ENCODE data around the gene METAP1D.
"Not testable (repeated sequence)": the region's sequence is repeated elsewhere in the genome, so short reads cannot be mapped to it uniquely, and the experiment has no call there.

The METAP1D gene

GRCh38 chr2:172105471-172106107 is 105.8 kb downstream of the METAP1D start:
- no peak for DNase-seq

- DNase-seq: peak; percentile 45 to 48
Observed at GRCh38 chr2:172106108-172106961, 106.6 kb downstream of the METAP1D start.

GRCh38 chr2:172107690-172108586 is 108.2 kb downstream of the METAP1D start:
- no peak for DNase-seq

DNA sequence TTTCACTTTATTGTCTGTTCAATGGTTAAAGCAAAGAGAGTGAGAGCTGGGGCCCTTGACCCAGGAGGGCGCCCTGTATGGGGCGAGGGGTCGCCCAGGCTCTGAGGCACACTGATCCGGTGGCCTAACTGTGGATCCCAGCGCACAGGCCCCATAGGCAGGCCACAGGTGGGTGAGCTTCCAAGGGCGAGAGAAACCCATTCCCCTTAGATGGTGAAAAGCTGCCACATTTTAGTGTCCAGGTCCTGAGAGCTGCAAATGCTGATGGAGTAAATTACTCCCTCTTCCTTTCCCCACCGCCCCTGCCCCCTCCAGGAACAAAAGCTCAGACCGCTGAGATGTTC is 108.8 kb downstream of the METAP1D start:
- no peak for DNase-seq

DNA sequence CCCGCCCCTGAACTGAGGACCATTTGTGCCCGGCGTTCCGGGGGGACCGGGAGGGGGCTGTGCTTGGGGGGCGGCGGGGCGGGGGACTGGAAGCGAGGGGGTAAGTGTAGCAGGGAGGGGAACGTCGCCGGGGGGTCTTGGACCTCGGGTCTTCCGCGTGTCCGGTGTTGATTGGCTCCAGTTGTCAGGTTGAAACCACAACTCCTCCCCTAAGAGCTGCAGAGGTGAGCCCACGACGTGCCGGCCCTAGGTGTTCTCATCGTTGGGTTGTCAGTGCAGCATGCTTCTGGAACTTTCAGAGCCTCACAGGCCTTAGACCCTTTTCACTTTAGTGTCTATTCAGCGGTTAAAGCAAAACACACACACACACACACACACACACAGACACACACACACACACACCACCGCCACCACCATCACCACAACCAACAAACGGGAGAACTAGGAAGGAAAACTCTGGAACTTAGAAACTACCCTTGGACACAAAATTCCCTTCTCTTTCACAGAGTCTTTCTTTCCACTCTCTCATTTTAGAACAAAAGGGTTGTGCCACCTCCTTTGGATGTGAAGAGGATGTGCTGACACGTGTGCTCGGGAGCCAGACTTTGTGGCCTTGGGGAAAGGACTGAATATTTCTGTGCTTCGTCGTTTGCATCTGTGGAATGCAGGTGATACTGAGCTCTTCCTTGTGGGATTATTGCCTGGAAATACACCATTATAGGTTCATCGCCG is 109.7 kb downstream of the METAP1D start:
- no peak for DNase-seq

DNA sequence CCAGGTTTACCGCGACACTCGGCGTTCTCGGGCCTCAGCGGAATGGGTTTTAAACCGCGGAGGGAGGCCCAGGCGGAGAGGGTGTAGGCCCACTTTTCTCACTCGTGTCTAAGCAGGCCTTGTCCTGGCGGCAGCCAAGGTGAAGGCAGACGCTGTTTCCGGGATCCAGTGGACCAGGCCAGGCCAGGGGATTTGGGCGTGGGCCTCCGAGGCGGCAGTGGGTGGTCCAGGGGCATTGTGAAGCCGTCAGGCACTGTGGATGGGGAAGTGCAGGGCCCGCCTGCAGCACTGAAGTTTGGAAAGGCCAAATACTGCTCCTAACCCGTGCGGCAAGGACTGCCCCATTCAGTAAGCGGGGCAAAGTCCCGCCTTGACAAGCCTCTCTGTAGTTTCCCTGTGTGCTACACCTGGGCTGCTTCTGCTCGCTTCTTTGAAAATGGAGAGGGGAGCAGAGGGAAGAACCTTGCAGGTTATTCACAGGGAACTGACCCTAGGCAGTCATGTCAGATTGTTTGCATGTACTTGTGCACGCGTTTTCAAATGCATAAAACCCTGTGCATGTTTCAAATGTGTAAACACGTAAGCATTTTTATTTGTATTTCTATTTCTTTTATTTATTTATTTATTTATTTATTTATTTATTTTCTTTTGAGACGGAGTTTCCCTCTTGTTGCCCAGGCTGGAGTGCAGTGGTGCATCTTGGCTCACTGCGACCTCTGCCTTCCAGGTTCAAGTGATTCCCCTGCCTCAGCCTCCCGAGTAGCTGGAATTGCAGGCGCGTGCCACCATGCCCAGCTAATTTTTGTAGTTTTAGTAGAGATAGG is 110.4 kb downstream of the METAP1D start:
- DNase-seq: no peak

DNA sequence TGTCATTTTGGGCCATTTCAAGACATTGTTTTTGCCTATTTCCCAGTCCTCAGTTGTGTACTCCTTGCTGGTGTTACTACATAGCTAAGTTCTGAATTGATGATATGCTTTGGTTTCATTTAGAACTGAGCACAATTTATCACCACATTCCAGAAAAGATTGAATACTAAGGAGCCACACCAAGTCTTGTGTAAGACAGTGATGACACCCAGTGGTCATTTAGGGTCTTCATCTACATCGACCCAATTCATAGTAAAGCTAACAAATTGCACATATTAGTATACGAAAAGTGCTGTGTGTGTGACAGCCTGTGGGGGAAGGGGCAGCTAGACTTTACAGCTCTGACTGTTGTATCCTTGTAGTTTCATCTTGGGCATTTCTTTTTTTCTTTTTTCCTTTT is 113.9 kb downstream of the METAP1D start:
- DNase-seq: no peak

DNA sequence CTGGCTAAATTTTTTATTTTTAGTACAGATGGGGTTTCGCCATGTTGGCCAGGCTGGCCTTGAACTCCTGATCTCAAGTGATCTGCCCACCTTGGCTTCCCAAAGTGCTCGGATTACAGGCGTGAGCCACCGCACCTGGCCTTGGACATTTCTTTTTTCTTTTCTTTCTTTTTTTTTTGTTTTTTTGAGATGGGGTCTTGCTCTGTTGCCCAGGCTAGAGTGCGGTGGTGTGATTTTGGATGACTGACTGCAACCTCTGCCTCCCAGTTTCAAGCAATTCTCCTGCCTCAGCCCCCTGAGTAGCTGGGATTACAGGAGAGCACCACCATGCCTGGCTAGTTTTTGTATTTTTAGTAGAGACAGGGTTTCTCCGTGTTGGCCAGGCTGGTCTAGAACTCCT is 114.4 kb downstream of the METAP1D start:
- DNase-seq: not testable (repeated sequence)

DNA sequence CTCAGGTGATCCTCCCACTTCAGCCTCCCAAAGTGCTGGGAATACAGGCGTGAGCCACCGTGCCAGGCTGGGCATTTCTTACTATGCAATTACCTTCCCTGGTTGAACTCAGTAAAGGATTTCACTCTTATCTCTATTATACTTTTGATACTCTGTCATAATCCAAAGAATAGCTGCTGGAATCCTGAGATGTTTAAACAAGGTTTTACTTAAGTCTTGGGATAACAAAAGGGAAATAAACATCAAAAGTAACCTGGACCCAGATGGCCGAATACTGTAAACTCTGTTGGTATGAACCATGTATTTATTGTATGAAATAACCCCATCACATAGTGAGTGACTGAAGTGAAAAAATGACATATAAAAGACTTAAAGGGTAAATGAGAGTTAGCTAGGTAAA is 114.8 kb downstream of the METAP1D start:
- no peak for DNase-seq

GRCh38 chr2:172116107-172116506 is 116.4 kb downstream of the METAP1D start:
- no peak for DNase-seq

GRCh38 chr2:172119089-172119488 is 119.3 kb downstream of the METAP1D start:
- no peak for DNase-seq

- no peak for DNase-seq
Observed at GRCh38 chr2:172120118-172120517, 120.4 kb downstream of the METAP1D start.

GRCh38 chr2:172128484-172128883 is 128.7 kb downstream of the METAP1D start:
- no peak for DNase-seq

GRCh38 chr2:172129404-172129803 is 129.7 kb downstream of the METAP1D start:
- DNase-seq: no peak
